GM23338 (cell line): Measurements from ENCODE around the gene ROGDI.

Experiments used
- CREB1 ChIP-seq: fragments of 250-450 bp; sonication (Bioruptor Pico); IDR thresholded peaks from 2 replicates; pipeline ENCODE4 v1.5.0; 2020; ENCODE audit warnings: low read depth, mild to moderate bottlenecking, moderate library complexity
- CTCF ChIP-seq, 2 experiments: fragments of 200-600 bp in 1 of 2; sonication (generic) in 1 of 2; conservative IDR thresholded peaks; 2 replicates each; pipeline versions ENCODE4 v1.5.1 to v1.6.1; 2016 to 2017; ENCODE audit warnings: antibody characterized with exemption in 2 of 2, low read depth in 2 of 2, mild to moderate bottlenecking in 2 of 2, moderate library complexity in 1 of 2
- EZH2 ChIP-seq: fragments of 200-600 bp; sonication (generic); IDR thresholded peaks from one replicate; pipeline ENCODE4 v1.8.0; 2017; ENCODE audit warnings: antibody characterized with exemption, mild to moderate bottlenecking, low read depth; ENCODE audit not compliant: unreplicated experiment
- EZH2phosphoT487 ChIP-seq: fragments of 200-600 bp; sonication (generic); IDR thresholded peaks from one replicate; pipeline ENCODE4 v1.8.1; 2018; ENCODE audit warnings: antibody characterized with exemption; ENCODE audit not compliant: unreplicated experiment
- JUNB ChIP-seq: IDR thresholded peaks from one replicate; pipeline ENCODE4 v1.6.1; 2016; ENCODE audit warnings: antibody characterized with exemption; ENCODE audit not compliant: unreplicated experiment
- POLR2AphosphoS5 ChIP-seq: IDR thresholded peaks from 2 replicates; pipeline ENCODE4 v1.6.1; 2016; ENCODE audit warnings: antibody characterized with exemption, low read depth
- STAT1 ChIP-seq: IDR thresholded peaks from one replicate; pipeline ENCODE4 v1.6.1; 2016; ENCODE audit warnings: antibody characterized with exemption; ENCODE audit not compliant: unreplicated experiment
- ZNF114 ChIP-seq: fragments of 250-450 bp; sonication (Bioruptor Pico); IDR thresholded peaks from 2 replicates; pipeline ENCODE4 v1.5.0; 2020; ENCODE audit warnings: mild to moderate bottlenecking, moderate library complexity
- ZNF462 ChIP-seq: fragments of 250-450 bp; sonication (Bioruptor Pico); IDR thresholded peaks from 2 replicates; pipeline ENCODE4 v1.5.0; 2020; ENCODE audit warnings: mild to moderate bottlenecking, moderate library complexity
- TF ChIP-seq, protein P1 (sequence below): IDR thresholded peaks from one replicate; pipeline ENCODE4 v1.6.1; 2018; ENCODE audit warnings: antibody characterized with exemption; ENCODE audit not compliant: unreplicated experiment

DNA sequence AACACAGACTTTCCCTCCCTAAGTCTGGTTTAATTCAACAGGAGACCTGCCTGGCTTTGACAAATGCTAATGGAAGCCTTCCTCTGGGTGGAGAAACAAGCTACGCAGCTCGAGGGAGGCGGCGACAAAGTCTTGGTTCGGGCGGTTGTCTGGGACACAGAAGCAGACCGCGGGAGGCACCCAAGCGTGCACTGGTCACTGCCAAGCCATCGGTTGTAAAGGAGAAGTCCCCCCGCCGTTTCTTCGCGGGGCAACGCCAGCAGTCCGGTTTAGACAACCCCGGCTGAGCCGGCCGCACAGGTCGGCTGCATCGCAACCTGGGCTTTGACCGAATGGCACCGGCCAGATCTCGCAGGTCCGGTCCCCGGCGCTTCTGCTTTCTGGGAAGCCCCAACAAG, 44.1 kb upstream of the ROGDI start:
- TF ChIP-seq POLR2AphosphoS5 (no peak), EZH2 (no peak), CTCF (conservative IDR thresholded peaks at IDR 0.05; ENCODE audit: low read depth in 2 of 2) (no peak), EZH2phosphoT487 (no peak), CREB1 (CRISPR knock-in tag) (no peak), STAT1 (no peak), JUNB (no peak), ZNF462 (CRISPR knock-in tag) (no peak), ZNF114 (no peak)
- TF ChIP-seq, protein P1, sequence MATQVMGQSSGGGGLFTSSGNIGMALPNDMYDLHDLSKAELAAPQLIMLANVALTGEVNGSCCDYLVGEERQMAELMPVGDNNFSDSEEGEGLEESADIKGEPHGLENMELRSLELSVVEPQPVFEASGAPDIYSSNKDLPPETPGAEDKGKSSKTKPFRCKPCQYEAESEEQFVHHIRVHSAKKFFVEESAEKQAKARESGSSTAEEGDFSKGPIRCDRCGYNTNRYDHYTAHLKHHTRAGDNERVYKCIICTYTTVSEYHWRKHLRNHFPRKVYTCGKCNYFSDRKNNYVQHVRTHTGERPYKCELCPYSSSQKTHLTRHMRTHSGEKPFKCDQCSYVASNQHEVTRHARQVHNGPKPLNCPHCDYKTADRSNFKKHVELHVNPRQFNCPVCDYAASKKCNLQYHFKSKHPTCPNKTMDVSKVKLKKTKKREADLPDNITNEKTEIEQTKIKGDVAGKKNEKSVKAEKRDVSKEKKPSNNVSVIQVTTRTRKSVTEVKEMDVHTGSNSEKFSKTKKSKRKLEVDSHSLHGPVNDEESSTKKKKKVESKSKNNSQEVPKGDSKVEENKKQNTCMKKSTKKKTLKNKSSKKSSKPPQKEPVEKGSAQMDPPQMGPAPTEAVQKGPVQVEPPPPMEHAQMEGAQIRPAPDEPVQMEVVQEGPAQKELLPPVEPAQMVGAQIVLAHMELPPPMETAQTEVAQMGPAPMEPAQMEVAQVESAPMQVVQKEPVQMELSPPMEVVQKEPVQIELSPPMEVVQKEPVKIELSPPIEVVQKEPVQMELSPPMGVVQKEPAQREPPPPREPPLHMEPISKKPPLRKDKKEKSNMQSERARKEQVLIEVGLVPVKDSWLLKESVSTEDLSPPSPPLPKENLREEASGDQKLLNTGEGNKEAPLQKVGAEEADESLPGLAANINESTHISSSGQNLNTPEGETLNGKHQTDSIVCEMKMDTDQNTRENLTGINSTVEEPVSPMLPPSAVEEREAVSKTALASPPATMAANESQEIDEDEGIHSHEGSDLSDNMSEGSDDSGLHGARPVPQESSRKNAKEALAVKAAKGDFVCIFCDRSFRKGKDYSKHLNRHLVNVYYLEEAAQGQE, result no peak
